PC-9 (cell line): Measurements from ENCODE around the gene KIDINS220.

Source experiments
- EZH2 ChIP-seq: fragments of 200-600 bp; sonication (generic); IDR thresholded peaks from 2 replicates; pipeline ENCODE4 v1.8.0; 2017; ENCODE audit warnings: antibody characterized with exemption, low read depth
- TF ChIP-seq, protein P1 (sequence below): fragments of 200-600 bp; sonication (generic); conservative IDR thresholded peaks from 2 replicates; pipeline ENCODE4 v1.6.1; 2017; ENCODE audit warnings: mixed run types, antibody characterized with exemption, mild to moderate bottlenecking, moderate library complexity

DNA sequence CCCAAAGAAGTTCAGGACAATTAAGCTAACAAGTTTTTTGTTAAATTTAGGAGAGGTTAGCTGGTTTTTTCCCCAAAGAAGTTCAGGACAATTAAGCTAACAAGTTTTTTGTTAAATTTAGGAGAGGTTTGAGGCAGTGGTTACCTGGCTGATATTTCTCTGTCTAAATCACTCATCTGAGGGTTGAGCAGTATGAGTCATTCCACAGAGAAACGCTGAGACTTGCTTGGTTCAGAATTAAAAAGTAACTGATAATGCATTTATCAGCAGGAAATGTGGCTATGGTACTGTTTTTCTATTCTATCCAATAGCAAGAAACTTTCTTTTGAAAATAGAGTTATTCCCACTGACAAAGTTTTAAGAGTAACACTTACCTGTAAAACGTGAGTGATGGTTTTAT lies 22.8 kb upstream of the KIDINS220 start:
- TF ChIP-seq, protein P1, sequence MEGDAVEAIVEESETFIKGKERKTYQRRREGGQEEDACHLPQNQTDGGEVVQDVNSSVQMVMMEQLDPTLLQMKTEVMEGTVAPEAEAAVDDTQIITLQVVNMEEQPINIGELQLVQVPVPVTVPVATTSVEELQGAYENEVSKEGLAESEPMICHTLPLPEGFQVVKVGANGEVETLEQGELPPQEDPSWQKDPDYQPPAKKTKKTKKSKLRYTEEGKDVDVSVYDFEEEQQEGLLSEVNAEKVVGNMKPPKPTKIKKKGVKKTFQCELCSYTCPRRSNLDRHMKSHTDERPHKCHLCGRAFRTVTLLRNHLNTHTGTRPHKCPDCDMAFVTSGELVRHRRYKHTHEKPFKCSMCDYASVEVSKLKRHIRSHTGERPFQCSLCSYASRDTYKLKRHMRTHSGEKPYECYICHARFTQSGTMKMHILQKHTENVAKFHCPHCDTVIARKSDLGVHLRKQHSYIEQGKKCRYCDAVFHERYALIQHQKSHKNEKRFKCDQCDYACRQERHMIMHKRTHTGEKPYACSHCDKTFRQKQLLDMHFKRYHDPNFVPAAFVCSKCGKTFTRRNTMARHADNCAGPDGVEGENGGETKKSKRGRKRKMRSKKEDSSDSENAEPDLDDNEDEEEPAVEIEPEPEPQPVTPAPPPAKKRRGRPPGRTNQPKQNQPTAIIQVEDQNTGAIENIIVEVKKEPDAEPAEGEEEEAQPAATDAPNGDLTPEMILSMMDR = no peak
- no peak for TF ChIP-seq EZH2
